Lung (tissue), 12 donors: ENCODE results near the gene ARAP1. TPM values are rescaled to one million over a fixed set of nuclear protein-coding genes. Genes with fewer than 3 reads are reported as not detected.

Experiments
- ATAC-seq: fragments of 200-7000 bp; cut with Tn5 transposase; one replicate; pipeline ENCODE4 v1.9.1; 2020; ENCODE audit warnings: moderate number of reproducible peaks; ENCODE audit not compliant: insufficient read depth, low FRiP score
- DNase-seq, 3 donors: peaks; one replicate each; pipeline ENCODE4 v3.0.0-alpha.2; 2013 to 2017
- H3K27ac ChIP-seq, 2 donors: one replicate each; pipeline ENCODE4 v1.5.1; 2013; ENCODE audit warnings: mild to moderate bottlenecking in 2 of 2, moderate library complexity in 2 of 2, control low read depth in 1 of 2, inconsistent platforms in 1 of 2, low read depth in 1 of 2, low read length in 1 of 2
- H3K27me3 ChIP-seq, 3 donors: one replicate each; pipeline ENCODE4 v1.5.1; 2013; ENCODE audit warnings: low read length in 2 of 3; ENCODE audit not compliant: control insufficient read depth in 3 of 3, insufficient read depth in 3 of 3
- H3K36me3 ChIP-seq, 4 donors: one replicate each; pipeline ENCODE4 v1.5.1; 2013; ENCODE audit warnings: low read length in 4 of 4, mild to moderate bottlenecking in 1 of 4, moderate library complexity in 1 of 4; ENCODE audit not compliant: control insufficient read depth in 4 of 4, insufficient read depth in 4 of 4
- H3K4me1 ChIP-seq, 5 donors: one replicate each; pipeline ENCODE4 v1.5.1; 2013; ENCODE audit warnings: low read length in 5 of 5, mild to moderate bottlenecking in 2 of 5, moderate library complexity in 1 of 5; ENCODE audit not compliant: control insufficient read depth in 5 of 5, insufficient read depth in 5 of 5
- H3K4me3 ChIP-seq: one replicate; pipeline ENCODE4 v1.5.1; 2013; ENCODE audit warnings: mild to moderate bottlenecking, control low read depth, moderate library complexity
- H3K9ac ChIP-seq, 2 donors: one replicate each; pipeline ENCODE4 v1.5.1; 2013; ENCODE audit warnings: low read length in 2 of 2, control low read depth in 1 of 2; ENCODE audit not compliant: insufficient read depth in 1 of 2
- H3K9me3 ChIP-seq, 4 donors: one replicate each; pipeline ENCODE4 v1.5.1; 2013; ENCODE audit warnings: low read length in 3 of 4, mild to moderate bottlenecking in 1 of 4, moderate library complexity in 1 of 4; ENCODE audit not compliant: control insufficient read depth in 4 of 4, insufficient read depth in 3 of 4
- CTCF ChIP-seq: IDR thresholded peaks from 2 replicates; pipeline ENCODE4 v1.5.1; 2012; ENCODE audit warnings: mild to moderate bottlenecking; ENCODE audit errors: control extremely low read depth, extremely low read depth
- WGBS, 2 donors: extraction: QIAGEN DNeasy Blood & Tissue Kit; methylation state at CpG; one replicate each; pipeline ENCODE4 v1.1.7; 2013; 5-methylcytosine and 5-hydroxymethylcytosine counted together
- polyA plus RNA-seq, 2 donors: library from polyadenylated mRNA; stranded (reverse); fragments of 200-250 nt; gene quantifications; one replicate each; pipeline ENCODE4 v1.2.1, GENCODE V29; 2013
- total RNA-seq, 2 donors: library from RNA; depleted of rRNA in 1 of 2; stranded (reverse); fragments of >200 nt in 1 of 2; gene quantifications; one replicate each; pipeline ENCODE4 v1.2.1, GENCODE V29; 2014 to 2021
- donor health status: control.
- donor health status: control.
- donor health status: Bipolar disorder and iron deficiency.
- donor health status: healthy.
- donor health status: DM: yes; HTN: yes; CAD: no.

ARAP1 gene
- total and polyA plus RNA-seq, 4 donors, result 134 to 218 (median 173) TPM

- Histone ChIP-seq H3K4me1 (peaks cover 0 to 26% (median 6%) of the 10 kb centered on the region in 5 donors), H3K27ac (peak overlapping the region in 1 of 2 donors; percentile 75), H3K27me3 (no peaks in the 10 kb centered on the region), H3K4me3 (peak overlapping the region; percentile 54), H3K36me3 (peaks cover 0 to 7% (median 0%) of the 10 kb centered on the region in 4 donors), H3K9me3 (no peaks in the 10 kb centered on the region), H3K9ac (no peak overlapping the region)
- no peak for TF ChIP-seq CTCF
- WGBS, 2 donors, result 36 to 38% methylated on average over 16 to 19 of the region's 19 CpGs
- DNase-seq (peak in 1 of 3 donors; percentile 19), ATAC-seq (peak; percentile 42)
Observed at GRCh38 chr11:72751116-72752087, 806 bp downstream of the ARAP1 start.

GRCh38 chr11:72750556-72751115 is 1.6 kb downstream of the ARAP1 start:
- no peaks in the 10 kb centered on the region for H3K9me3 ChIP-seq
- H3K27me3 ChIP-seq, result no peaks in the 10 kb centered on the region
- peaks cover 0 to 7% (median 0%) of the 10 kb centered on the region in 4 donors for H3K36me3 ChIP-seq
- no peak overlapping the region for H3K4me3 ChIP-seq
- peaks cover 0 to 26% (median 6%) of the 10 kb centered on the region in 5 donors for H3K4me1 ChIP-seq
- ATAC-seq (no peak), DNase-seq (no peak)
- no peak overlapping the region for H3K9ac ChIP-seq
- peak overlapping the region in 1 of 2 donors; percentile 35 for H3K27ac ChIP-seq
- 63 to 76% methylated on average over 2 of the region's 2 CpGs for WGBS, 2 donors
- TF ChIP-seq CTCF, result no peak

- Histone ChIP-seq H3K4me3 (no peak overlapping the region), H3K9me3 (no peaks in the 10 kb centered on the region), H3K36me3 (peaks cover 0 to 7% (median 0%) of the 10 kb centered on the region in 4 donors), H3K4me1 (peaks cover 0 to 26% (median 6%) of the 10 kb centered on the region in 5 donors), H3K27me3 (no peaks in the 10 kb centered on the region), H3K9ac (no peak overlapping the region), H3K27ac (peak overlapping the region in 1 of 2 donors; percentile 49)
- DNase-seq, result no peak
- no peak for ATAC-seq
- 69 to 80% methylated on average over 8 to 9 of the region's 9 CpGs for WGBS, 2 donors
- no peak for TF ChIP-seq CTCF
Observed at GRCh38 chr11:72750086-72750485, 2.1 kb downstream of the ARAP1 start.
